ENCODE measurements around the gene SCGN.

Gene SCGN

DNA sequence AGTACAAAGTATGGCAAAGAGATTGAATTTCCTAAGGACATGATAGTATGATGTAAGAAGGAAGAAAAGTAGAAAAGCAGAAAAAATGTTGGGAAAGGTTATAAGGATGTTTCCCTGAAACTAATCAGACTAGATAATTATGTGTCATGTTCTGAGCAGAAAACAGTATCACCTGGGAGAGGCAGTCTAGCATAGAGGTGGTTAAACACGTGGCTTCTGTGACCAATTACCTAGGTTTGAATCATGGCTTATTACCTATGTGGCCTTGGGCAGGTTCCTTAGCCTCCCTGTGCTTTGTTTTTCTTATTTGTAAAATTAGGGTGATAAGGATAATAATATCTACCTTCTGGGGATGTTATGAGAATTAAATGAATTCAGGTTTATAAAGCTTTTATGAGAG is 38.0 kb downstream of the SCGN start:
- no peak for DNase-seq

DNA sequence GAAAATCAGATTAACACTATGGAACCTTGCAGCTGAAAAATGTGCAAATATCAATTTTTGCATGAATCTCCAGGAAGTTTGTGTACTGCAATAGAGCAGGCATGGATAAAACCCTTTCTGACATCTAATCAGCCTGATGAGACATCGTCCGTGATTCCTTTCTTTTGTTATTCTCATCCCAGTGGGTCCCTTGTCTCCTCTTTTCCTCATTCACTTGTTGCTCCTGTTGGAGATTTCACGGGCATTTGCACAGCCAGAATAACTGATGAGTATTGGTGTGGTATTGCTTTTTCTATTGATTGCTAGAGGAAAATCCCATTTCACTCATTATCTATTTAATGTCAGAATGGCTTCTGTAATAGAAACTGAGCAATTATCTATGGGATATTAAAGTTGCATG is 39.9 kb downstream of the SCGN start:
- DNase-seq, result no peak

DNA sequence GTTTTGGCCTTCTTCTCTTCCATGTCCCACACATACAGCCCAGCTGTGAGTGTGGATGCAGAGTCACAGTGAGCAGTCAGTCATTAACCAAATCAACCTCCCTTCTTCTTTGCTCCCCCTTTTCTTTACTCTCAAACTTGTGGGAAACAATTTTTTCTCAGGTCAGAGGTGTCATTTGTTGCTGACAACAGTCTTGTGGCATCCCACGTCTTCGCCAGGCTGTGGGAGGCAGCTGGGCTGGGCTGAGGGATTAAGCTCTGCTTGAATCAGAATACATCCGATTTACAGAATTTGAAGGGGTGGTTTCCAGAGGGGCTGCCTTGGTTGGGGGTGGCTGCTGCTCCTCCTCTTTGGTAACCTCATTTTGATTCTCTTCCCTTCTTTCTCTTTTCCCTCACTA is 40.5 kb downstream of the SCGN start:
- peak; percentile 7 for DNase-seq

DNA sequence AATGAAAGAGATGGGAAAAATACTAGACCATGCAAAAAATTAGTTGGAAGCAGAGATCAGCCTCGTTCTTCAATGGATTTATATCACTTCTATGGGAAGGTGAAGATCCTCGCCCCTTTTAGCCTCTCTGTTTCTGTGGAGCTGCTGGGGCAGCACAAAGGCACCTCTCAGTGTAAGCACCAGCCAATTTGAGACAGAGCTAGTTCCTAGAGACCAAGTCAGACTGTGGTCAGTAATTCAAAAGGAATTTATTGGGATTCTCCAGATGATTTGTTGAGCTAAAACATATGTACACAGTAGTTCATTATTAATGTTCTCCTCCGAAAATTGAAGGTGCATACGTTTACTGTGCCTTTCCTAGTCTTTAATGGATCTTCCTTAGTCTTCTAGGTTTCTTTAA is 42.4 kb downstream of the SCGN start:
- no peak for DNase-seq

DNA sequence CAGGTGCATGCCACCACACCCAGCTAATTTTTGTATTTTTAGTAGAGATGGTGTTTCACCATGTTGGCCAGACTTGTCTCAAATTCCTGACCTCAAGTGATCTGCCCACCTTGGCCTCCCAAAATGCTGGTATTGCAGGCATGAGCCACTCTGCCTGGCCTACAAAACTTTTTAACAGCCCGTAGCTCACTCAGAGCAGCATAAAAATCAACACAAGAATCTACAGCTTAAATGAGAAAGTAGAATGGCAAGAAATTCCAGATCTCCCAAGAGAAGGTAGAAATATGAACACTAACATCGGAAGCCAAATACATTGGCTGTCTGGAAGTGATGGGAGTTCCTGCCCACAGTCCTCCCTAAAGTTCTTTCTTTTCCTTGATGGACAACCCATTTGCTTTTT is 43.7 kb downstream of the SCGN start:
- no peak for DNase-seq

DNA sequence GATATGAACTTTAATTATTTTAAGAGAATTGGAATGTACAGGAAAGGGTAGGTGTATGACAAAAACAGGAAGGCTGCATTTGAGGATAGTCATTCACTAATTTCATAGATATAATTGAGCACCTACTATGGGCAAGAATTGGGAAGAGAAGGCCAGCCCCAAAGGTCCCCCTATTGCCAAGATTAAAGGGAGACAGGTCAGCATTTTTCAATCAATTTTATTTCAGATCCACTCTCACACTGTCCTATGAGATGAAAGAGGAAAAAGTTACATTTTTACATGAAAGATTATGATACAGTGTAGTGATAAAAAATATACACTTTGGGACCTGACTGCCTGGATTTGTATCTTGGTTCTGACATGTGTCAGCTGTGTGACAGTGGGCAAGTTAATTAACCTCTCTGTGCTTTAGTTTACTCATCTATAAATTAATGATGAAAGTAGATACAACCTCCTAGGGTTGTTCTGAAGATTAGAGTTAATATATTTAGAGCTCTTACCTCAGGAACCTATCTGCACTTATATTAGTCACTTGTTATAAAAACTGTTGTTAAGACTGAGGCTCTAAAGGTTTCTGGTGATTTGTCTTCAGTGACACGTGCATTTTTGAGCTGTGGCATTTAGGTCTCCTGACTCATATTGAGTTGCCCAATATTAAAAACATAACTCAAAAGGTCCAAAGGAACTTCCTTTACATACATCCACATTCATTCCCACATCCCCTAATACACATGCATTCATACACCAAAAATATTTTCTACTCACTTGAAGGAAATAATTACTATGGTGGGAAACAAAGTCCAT is 45.7 kb downstream of the SCGN start:
- DNase-seq, result no peak

DNA sequence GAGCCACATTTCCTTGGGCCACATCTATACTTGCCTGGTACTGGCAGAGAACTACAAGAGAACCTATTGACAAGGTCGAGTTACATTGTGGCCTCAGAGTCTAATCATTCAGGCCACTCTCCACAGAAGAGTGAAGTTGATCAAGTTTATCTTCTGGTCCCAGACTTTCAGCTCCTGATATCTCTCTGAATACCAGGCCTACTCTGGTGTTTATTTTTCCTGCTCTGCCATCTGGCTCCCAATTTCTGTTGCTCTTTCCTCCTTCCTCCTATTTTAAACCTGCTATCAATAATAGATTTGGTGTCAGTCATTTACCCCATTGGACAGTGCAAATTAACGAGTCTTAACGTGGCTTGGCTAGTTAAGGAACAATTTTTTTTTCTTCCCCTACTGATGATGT is 46.6 kb downstream of the SCGN start:
- DNase-seq, result no peak

DNA sequence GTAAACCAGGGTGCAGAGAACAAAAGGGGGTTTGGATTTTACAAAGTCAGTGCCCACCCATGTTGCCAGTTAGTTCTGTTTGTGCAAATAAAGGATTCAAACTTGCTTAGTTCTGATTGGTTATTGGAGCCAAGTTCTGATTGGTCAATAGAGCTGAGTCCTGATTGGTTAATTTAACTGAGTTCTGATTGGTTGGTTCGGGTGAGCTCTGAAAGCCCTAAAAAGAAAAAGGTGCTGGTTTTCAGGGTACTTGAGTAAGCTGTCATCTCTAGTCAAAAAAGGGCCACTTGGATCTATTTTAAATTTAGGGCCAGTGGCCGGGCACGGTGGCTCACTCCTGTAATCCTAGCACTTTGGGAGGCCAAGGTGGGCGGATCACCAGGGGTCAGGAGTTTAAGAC is 47.6 kb downstream of the SCGN start:
- DNase-seq, result no peak

DNA sequence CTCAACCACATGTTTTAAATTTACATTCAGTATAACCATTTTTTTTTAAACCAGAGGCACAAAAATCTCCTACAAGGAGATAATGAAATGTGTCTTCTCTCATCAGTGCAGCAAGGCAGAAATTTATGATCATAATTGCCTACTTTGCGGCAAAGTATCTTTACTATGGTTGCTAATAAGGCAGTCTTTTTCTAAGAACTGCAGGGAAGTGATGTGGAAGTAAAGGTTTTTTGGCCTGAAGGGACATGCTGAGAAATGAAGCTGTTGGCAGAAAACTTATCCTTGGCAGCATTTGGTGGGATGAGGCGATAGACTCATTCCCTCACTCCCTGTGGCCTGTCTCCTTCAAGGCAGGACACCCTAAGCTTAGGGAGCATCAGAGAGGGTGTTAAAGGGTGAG is 48.7 kb downstream of the SCGN start:
- DNase-seq, result no peak

DNA sequence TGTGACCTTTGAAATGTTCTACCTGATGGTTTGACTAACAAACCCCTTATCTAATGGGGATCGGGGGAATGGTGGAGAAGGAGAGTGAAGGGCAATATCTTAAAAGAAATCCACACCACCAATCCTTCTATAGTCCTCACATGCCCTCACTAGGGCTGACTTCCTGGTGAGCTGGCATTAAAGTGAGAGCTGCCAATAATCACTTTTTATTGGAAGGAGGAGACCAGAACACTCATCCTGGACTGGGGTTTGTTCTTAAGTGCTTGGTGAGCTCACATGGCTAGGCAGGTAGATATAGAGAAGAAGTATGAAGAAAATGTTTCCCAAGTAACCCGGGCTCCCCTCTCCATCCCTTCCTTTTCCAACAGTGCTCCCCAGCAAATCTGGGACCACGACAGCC is 49.8 kb downstream of the SCGN start:
- DNase-seq, result no peak

DNA sequence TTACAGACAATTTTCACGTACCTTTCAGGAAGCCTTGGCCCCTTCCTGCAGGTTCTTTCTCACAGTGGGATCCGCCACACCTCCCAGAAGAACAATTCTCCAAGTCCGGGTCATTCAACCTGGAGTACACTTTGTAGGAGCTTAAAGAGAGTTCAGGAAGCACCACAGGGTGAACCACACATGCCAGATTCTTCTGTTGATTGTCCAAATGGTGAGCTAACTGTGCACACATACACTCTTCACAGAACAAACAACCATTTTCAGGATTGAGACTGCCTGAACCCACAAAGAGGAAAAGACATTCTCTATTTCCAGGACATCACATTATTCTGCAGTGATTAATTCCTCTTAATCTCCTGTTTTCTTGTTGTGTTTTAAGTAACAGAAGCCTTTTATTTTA is 51.0 kb downstream of the SCGN start:
- DNase-seq, result no peak

DNA sequence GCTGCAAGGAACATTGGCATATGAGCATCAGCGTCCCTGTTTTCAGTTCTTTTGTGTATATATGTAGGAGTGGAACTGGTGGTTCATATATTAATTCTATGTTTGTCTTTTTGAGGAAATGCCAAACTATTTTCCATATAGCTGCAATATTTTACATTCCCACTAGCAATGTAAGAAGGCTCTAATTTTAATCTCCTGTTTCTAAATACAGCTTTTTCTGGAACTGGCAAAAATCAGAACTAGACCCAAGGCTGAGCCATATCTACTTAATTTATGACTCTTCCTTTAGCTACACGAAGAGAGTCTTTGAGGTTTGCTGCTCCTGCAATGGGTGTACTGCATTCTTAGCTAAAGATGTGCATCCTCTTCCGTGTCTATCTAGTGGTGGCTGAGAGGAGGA is 52.0 kb downstream of the SCGN start:
- DNase-seq, result no peak

DNA sequence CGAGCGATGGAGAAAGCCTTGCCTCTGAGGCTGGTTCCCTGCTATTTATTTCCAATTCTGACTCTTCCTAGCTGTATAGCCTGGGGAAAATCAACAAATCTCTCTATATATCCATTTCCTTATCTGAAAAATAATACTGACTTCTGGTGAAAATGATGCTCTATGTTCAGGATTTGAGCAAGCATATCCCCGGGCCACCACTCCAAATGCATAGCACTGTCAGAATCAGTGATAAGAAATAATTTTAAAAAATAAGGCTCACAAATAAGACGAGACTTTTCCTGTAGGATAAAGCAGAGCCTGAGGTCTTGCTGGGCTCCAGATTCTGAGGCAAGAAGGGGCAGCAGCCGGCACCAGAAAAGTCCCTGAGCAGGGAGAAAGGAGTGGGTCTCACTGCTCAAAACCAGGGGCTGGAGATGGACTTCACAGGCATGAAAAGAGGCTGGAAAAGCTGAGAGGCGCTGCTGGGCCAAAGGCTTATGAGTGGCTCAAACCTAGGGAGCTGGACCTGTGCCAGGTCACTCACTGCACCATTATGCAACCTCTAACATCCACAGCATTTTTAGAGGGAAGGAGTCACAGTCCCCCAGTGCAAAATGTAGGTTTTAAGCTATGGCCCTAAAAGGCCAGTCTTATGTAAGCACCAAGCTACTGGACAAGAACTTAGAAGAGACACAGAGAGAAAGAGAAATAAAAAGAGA is 54.4 kb downstream of the SCGN start:
- no peak for DNase-seq

DNA sequence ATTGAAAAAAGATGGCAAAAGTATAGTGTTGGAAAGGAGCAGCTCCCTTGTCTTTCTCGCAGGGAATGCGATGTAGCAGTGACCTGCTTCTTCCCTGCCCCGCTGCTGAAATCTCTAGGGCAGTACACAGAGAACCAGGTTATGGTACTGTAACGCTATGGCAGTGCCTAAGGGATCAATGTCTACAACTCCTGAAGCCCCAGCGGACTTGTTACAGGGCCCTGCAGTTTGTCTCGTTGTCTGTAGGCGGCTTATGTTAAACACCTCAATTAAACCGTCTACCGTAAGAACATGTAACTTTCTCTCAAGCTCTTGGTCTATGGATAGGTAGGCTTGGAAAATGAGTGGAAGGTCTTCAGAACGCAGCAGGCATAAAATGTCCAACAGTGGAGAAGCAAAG is 57.7 kb downstream of the SCGN start:
- no peak for DNase-seq

DNA sequence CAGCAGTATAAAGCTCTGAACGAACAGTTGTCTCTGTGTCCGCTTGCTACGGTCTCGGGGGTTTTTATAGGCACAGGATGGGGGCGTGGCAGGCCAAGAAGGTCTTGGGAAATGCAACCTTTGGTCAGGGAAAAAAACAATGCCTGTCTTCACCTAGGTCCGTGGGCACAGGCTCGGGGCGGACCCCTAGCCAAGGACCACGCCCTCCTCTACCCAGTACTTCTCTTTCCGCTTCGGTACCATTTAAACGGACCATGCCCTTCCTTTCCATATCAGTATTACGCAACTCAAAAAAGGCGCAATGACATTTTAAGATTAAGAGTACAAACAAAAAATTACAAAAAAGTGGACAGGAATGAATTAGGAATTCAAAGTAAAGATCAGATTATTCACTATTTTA is 58.3 kb downstream of the SCGN start:
- no peak for DNase-seq

DNA sequence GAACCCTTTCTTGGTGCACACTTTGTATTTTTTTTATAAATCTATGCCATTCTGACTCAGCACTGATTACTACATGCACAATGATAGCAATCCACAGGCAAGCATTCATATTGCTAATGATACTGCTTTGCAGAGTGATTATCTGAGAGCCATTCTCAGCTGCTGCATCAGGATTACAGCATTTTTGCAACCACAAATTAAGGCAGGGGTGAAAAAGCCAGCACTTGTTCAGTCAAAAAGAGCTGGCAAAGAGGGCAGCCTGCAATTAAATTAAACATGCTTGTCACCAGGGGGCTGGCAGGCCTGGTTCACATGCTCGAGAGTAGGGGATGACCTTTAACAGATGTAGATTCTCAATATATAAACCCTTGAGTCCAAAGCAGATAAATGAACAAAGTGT is 61.8 kb downstream of the SCGN start:
- no peak for DNase-seq

DNA sequence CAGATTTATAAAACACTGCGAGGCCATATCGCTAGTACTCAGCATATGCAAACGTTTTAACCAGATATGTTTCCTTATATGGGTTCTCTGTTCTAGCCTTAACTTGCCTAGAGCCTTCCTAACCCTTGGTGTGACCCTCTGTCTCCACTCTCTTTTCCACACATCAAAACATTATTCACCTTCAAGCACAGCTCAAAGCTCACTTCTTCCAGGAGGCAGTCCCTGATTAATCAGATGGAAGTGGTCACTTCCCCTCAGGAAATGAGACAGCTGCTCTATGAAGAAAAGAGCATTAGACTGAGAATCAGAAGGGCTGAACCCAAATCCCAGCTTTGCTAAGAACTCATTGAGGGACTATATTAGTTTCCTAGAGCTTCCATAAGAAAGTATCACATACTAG is 62.8 kb downstream of the SCGN start:
- no peak for DNase-seq

DNA sequence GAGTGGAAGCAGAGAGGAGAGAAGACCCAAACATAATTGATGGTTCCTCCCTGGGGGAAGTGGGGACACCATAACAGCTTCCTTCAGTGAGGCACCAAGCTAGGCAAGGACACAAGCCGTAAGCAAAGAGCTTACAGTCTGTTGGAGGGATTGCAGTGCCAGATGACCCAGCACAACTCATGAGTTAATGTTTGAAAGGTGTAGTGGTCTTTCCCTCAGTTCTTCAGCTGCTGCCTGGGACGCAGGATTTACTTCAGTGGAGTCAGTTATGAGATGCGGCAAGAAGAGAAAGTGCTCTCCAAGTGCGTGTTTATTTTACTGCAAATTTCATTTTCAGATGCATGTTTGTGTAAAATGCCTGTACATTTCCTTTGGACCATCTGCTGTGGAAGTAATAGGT is 63.8 kb downstream of the SCGN start:
- DNase-seq, result no peak

DNA sequence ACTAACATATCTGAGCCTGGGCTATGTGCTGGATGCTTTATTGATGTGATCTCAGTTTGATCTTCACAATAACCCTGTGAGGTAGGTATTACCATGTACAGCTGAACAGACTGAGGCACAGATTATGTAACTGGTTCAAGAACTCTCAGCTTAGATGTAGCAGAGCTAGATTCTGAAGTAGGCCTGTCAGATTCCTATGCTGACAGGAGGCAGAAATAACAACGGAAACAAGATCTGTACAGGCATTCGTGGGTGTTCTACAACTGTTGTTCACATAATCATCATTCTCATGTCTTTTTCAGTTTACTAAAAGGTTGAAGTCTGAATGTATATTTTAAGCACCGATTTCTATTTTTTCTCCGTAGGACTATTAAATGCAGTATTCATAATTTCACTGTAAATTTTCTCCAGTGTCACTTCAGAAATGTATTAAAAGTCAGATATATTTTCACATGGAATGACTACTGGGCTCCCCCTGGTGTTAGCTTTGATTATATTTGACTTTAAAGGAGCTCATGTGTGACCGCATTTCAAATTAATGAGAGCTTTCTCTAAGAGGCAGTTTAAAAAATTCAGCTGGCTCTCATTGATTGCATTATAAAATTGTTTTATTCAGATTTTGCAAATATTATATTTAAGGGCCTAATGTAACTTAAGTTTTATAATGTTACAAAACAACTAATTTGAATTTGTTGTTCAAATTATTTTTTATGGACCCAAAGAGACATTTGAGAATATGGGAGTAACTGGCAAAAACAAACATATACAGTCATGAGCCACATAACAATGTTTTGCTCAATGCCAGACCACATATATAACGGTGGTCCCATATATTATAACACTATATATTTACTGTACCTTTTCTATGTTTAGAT is 66.1 kb downstream of the SCGN start:
- no peak for DNase-seq

DNA sequence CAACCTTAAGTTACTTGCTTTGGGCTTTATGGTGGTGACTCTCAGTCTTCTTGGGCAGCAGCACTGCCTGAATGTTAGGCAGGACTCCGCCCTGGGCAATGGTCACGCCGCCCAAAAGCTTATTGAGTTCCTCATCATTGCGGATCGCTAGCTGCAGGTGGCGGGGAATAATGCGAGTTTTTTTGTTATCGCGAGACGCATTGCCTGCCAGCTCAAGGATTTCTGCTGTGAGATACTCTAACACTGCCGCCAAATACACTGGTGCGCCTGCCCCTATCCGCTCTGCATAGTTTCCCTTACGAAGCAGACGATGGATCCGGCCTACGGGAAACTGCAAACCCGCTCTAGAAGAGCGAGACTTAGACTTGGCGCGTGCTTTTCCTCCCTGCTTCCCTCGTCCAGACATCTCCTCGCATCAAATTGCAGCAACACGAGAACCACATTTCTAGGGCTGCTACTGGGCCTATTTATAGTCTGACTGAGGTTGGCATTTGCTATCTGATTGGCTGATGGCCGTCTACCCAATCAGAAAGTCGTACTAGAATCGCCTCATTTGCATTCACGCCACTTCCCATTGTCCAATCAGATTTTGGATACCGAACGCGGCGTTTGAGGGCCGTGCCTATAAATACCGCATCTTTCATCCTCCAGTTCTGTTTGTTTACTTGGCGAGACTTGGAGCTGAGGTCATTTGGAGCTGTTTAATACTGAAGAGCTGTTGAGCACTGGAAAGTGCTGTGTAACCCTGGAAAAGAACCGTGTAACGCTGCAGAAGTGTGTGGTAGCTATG is 74.3 kb downstream of the SCGN start:
- DNase-seq, result no peak

DNA sequence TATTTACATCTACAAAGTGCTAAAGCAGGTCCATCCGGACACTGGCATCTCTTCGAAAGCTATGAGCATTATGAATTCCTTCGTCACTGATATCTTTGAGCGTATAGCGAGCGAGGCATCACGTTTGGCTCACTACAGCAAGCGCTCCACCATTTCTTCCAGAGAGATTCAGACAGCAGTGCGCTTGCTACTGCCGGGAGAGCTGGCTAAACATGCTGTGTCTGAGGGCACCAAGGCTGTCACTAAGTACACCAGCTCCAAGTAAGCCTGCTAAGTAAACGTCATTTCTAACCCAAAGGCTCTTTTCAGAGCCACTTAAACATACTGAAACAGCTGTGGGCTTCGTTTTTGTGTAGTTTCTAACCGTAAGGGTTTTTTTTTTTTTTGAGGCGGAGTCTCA is 75.0 kb downstream of the SCGN start:
- no peak for DNase-seq

DNA sequence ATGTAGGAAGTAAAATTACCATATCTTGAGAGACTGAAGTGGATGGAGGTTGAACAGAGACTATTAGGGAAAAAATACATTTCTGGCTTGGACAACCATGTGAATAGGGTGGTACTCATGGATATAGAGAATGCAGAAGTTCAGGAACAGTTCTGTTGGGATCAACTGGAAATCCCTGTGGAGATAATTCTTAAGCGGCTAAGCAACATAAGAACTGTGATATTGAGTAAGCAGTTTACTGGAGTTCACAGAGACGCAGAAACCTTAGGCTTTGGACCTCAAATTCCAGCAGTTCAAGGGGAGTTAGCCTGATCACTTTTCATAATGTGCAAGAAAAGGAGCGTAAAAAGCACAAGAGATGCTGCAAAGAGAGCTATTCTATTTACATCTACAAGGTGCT is 78.9 kb downstream of the SCGN start:
- DNase-seq, result no peak

DNA sequence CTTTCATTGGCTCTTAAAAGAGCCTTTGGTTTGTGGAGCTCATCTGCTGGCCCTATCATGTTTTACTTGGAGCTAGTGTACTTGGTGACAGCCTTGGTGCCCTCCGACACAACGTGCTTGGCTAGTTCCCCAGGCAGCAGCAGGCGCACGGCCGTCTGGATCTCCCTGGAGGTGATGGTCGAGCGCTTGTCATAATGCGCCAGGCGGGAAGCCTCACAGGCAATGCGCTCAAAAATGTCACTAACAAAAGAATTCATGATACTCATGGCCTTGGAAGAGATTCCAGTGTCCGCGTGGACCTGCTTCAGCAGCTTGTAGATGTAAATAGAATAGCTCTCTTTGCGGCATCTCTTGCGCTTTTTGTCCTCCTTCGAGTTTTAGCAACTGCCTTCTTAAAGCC is 79.7 kb downstream of the SCGN start:
- DNase-seq, result no peak
